ENCODE data around the gene CKB.

- TF ChIP-seq CTCF (IDR thresholded peaks at IDR 0.05; ENCODE audit: low read length) (no peak), EZH2phosphoT487 (IDR thresholded peaks at IDR 0.05; ENCODE audit: low read length) (no peak), EZH2 (optimal IDR thresholded peaks at IDR 0.05; ENCODE audit: low read depth, low read length) (no peak)
These were observed at the start of gene CKB for GRCh38 chr14:103522649-103523574.

All from MM.1S (cell line).